Neural progenitor cell (in vitro differentiated cells): ENCODE measurements around the gene FBXO46.

ENCODE experiments used
- CTCF ChIP-seq: fragments of 200-600 bp; sonication (generic); IDR thresholded peaks from 2 replicates; pipeline ENCODE4 v1.5.1; 2017; ENCODE audit warnings: antibody characterized with exemption, mild to moderate bottlenecking
- EZH2 ChIP-seq: fragments of 200-600 bp; sonication (generic); IDR thresholded peaks from 2 replicates; pipeline ENCODE4 v1.6.1; 2017; ENCODE audit warnings: antibody characterized with exemption, mild to moderate bottlenecking, moderate library complexity

- TF ChIP-seq CTCF (no peak), EZH2 (no peak)
Observed at GRCh38 chr19:45769821-45770191, 39.1 kb upstream of the FBXO46 start.
